GM19438 (cell line): ENCODE measurements around the gene EDEM2.
"Not testable (repeated sequence)": the region's sequence is repeated elsewhere in the genome, so short reads cannot be mapped to it uniquely, and the experiment has no call there.

Source experiments
- ATAC-seq: cut with Tn5 transposase; IDR thresholded peaks from one replicate; pipeline ENCODE4 v1.9.1; 2021; ENCODE audit warnings: low read depth; ENCODE audit not compliant: unreplicated experiment

Gene EDEM2, protein sequence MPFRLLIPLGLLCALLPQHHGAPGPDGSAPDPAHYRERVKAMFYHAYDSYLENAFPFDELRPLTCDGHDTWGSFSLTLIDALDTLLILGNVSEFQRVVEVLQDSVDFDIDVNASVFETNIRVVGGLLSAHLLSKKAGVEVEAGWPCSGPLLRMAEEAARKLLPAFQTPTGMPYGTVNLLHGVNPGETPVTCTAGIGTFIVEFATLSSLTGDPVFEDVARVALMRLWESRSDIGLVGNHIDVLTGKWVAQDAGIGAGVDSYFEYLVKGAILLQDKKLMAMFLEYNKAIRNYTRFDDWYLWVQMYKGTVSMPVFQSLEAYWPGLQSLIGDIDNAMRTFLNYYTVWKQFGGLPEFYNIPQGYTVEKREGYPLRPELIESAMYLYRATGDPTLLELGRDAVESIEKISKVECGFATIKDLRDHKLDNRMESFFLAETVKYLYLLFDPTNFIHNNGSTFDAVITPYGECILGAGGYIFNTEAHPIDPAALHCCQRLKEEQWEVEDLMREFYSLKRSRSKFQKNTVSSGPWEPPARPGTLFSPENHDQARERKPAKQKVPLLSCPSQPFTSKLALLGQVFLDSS

GRCh38 chr20:35146920-35147574 lies at the start of gene EDEM2:
EDEM2 (minus strand) TSS chr20:35147336; CDS start chr20:35147258, 78 bp downstream.
- ATAC-seq = peak; percentile 75

GRCh38 chr20:35196313-35196712 lies 49.2 kb upstream of the EDEM2 start:
- no peak for ATAC-seq

GRCh38 chr20:35193031-35193791 lies 46.1 kb upstream of the EDEM2 start:
- not testable (repeated sequence) for ATAC-seq

DNA sequence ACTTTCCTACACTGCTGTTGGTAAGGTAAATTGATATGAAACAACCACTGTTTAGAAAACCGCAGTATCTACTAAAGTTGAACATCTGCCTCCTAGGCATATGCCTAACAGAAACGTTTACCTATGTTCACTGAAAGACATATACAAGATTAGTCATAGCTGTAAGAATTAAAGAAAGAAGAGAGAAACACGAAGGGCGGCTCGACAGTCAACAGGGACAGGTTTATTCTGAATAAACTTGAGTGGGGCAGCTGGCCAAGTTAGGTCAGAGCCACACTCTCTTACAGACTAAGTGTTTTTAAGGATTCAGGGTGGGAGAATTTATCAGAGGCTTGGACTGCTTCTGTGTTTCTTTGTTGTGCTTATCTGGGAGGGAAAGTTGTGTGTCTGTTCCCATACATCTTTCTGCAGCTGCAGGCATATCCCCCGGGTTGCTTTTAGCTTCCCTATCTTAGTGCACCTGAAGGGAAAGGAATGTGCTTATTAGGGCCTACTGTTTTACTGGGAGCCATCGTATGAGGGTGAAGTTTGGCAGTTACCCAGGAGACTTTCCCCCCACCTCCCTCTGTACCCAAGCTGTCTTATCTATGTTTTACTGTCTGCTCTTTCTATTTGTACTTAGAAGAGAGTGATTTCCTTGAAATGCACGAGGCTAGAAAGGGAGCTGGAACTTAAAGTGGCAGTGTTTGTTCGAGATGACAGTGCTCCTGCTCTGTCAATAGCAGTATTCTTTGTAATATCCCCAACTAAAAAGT lies 45.2 kb upstream of the EDEM2 start:
- ATAC-seq = no peak

DNA sequence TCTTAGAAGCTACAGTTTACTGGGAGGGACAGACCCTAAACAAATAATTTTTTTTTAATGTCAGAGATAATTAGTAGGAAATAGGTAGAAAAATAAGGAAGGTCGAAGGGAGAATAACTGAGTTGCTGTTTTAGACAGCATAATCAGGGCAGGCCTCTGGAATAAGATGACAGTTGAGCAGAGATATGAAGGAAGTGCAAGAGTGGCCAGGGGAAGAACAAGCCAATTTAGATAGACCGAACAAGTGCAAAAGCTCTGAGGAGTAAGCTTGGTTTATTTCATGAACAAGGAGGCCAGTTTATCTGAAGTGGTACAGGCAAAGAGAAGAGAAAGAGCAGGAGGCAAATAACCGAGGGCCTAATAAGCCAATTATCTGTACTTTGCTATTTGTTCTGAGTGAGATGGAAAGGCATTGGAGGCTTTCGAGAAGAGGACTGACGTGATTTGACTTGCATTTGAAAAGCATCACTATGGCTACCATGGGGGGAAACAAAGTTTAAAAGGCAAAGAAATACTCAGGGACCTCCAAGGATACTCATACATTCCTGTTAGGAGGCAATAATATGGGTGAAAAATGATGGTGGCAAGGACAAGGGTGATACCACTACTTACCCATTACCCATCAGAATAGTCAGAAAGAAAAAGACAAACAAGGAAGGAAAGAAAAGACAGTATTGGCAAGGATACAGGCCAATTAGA lies 44.4 kb upstream of the EDEM2 start:
- ATAC-seq = no peak

- ATAC-seq = no peak
Measured at GRCh38 chr20:35190556-35190955, 43.4 kb upstream of the EDEM2 start.

- ATAC-seq = not testable (repeated sequence)
Measured at GRCh38 chr20:35189223-35189622, 42.1 kb upstream of the EDEM2 start.

DNA sequence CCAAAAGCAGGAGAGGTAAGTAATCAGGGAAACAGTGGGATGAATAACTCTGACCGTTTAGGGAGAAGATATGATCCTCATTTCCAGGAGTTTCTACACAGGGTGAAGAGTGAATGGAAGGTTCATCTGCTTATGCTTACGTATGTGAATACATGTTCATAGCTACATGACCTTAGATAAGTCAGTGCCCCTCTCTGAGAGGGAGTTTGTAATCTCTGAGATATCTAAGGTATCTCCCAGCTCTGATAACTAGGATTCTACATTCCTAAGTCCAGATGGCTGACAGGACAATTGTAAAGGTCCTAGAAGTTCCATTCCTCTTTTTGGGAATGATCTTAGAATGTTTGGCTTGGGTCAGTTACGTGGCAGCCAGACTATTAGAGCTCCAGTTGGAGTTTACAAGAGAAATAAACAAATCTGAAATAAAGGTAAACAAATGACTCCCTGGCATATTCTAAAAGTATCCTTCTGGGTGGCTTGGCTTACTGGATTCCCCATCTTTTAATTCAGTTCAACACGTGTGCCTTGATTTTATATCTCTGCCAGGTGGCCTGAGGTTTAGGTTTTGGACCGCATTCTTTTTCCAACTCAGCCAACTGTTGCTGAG lies 40.6 kb upstream of the EDEM2 start:
- no peak for ATAC-seq

DNA sequence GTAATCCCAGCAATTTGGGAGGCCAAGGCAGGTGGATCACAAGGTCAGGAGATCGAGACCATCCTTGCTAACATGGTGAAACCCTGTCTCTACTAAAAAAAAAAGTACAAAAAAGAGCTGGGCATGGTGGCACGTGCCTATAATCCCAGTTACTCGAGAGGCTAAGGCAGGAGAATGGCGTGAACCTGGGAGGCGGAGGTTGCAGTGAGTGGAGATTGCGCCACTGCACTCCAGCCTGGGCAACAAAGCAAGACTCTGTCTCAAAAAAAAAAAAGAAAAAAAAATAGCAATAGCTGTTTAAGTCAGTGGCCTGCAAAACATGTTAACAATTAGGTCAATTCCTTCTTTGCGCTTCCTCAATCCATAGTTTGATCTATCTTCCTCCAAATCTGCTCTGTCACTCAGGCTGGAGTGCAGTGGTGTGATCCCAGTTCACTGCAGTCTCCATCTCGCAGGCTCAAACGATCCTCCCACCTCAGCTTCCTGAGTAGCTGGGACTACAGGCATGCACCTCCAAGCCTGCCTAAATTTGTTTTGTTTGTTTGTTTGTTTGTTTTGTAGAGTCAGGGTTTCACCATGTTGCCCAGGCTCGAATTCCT lies 39.7 kb upstream of the EDEM2 start:
- not testable (repeated sequence) for ATAC-seq

DNA sequence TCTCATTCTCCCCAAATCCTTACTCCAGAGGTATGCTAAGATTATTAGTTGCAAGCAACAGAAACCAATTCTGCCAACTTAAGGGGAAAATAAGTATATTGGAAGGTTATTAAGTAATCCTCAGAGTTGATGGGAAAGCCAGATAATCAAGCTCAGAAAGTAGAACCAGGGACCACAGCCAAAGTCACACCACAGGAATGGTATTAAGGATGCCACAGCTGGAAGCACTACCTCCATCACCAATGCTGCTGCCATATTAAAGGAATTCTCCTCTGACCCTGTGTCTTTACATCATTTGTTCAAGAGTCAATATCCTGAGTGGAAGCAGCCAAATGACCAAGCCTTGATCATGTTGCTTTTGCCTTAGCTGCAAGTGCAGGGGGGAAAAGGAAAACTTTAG lies 34.6 kb upstream of the EDEM2 start:
- no peak for ATAC-seq

- no peak for ATAC-seq
Measured at GRCh38 chr20:35180266-35180665, 33.1 kb upstream of the EDEM2 start.

DNA sequence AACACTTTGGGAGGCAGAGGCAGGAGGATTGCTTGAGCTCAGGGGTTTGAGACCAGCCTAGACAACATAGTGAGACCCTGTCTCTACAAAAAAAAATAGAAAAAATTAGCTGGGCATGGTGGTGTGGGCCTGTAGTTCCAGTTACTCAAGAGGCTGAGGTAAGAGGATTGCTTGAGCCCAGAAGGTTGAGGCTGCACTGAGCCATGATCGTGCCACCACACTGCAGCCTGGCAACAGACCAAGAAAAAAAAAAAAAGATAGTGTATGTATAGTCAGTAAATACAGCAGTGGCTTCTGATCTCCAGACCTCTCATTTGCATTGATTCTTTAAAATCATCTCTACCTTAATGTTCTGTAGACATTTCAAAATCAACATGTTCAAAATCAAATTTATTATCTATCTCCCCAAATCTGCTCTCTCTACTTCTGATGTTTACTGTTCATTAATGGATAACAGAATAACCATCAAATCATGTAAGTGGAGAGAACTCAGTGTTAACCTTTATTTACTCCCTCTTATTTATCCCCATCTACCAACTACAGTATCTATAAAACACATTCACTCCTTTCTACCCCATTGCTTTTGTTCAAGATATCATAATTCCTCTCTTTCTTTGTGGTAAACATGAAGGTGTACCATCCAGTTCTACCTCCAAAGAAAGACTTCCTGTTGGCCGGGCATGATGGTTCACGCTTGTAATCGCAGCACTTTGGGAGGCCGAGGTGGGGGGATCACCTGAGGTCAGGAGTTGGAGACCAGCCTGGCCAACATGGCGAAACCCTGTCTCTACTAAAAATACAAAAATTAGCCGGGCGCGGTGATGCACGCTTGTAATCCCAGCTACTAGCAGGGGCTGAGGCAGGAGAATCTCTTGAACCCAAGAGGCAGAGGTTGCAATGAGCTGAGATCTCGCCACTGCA lies 32.4 kb upstream of the EDEM2 start:
- no peak for ATAC-seq

DNA sequence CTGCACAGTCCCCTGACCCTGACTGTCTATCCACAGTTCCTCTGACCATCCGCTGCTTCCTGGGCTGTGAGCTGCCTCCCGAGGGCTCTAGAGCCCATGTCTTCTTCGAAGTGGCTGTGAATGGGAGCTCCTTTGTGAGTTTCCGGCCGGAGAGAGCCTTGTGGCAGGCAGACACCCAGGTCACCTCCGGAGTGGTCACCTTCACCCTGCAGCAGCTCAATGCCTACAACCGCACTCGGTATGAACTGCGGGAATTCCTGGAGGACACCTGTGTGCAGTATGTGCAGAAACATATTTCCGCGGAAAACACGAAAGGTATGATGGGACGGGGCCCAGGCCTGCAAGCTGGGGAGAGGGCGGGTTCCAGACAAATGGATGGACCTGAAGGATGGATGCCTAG lies 29.0 kb upstream of the EDEM2 start:
- no peak for ATAC-seq

DNA sequence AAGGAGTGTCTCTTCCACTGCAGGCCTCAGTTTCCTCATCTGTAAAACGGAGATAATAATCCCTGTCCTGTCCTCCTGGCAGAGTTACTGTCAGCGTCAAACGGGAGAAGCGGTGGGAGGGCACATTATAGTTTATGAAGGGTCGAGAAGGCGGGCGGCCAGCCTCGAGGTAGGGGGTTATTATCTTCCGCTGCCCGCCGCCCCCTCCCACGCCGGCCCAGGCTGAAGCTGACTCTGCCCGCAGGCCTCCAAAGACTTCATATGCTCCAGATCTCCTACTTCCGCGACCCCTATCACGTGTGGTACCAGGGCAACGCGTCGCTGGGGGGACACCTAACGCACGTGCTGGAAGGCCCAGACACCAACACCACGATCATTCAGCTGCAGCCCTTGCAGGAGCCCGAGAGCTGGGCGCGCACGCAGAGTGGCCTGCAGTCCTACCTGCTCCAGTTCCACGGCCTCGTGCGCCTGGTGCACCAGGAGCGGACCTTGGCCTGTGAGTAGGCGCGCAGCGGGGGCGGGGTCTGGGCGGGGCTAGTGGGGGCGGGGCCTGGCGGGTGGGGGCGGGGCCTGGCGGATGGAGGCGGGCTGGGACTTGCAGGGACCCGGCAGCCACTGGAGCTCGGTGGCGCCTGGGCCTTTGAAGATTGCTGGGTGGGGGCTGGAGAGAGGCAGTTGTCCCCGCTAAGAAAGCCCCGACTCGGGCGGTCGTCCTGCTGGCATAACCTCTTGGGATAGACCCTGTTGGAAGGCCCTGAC lies 27.5 kb upstream of the EDEM2 start:
- no peak for ATAC-seq

DNA sequence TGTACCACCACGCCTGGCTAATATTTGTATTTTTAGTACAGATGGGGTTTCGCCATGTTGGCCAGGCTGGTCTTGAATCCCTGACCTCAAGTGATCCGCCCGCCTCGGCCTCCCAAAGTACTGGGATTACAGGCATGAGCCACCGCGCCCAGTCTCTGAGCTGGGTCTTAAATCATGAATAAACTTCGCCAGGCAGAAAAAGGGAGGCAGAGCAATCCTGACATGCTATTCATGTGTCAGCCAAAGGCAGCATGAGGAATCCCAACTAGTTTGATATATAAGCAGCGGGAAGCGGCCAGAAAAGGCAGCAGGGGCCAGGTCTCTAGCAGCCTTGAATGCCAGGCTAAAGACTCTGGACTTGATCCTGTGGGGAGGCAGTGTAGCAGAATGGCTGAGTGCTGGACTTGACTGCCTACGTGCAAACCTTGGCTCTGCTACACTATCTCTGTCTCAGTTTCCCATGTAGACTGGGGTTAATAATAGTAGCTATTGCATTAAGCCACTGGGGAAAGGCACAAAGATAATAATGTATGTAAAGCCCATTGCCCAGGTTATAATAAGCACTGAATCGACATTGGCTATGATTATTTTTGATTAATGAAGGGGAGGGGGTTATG lies 26.5 kb upstream of the EDEM2 start:
- no peak for ATAC-seq

- ATAC-seq = no peak
Measured at GRCh38 chr20:35172434-35172806, 25.3 kb upstream of the EDEM2 start.
